NCI-H128 (cell line): ENCODE results near the gene SERPINE3.

Experiments
- DNase-seq: peaks from one replicate; lab custom pipeline; 2025; ENCODE audit not compliant: unreplicated experiment; lab: John Stamatoyannopoulos, UW

Gene SERPINE3

DNA sequence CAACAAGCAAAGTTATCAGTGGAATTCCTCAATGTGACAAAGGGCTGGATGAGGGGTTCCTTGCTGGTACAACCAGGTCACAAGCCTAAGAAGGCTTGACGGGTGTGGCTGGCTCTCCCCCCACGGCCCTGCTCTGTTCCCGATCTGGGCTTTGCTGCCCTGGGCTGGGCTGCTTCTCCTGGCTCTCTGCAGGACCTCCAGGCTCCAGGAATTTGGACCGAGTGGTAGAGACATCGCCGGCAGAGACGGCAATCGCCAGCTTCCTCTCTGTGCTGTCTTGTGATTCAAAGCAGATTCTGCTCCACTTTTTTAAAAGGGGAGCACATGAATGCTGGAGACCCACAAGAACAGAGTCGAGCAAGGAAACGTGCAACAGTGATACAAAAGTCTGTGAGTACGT lies at the start of gene SERPINE3:
Gene SERPINE3, plus strand, starts transcription at position 338 of the 400 bp plus-strand sequence. CDS start 1,401 bp downstream, outside the sequence.
- no peak for DNase-seq

DNA sequence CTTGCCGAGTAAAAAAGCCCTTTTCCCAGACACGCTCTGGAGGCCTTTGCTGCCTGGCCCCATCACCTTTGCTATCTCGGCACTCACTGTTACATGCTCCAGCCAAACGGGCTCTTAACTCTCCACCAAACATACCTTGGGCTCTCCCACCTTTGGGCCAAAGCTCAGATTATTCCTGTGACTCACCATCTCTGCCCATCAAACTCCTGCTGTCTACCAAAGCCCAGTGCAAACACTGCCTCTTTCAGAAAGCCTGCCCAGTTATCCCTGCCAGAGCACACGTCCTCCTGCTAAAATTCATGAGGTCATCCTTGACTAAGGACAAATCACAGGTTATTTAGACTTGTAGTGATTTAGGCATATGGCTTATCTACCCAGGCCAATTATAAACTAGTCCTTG lies 48.1 kb upstream of the SERPINE3 start:
- DNase-seq: no peak

DNA sequence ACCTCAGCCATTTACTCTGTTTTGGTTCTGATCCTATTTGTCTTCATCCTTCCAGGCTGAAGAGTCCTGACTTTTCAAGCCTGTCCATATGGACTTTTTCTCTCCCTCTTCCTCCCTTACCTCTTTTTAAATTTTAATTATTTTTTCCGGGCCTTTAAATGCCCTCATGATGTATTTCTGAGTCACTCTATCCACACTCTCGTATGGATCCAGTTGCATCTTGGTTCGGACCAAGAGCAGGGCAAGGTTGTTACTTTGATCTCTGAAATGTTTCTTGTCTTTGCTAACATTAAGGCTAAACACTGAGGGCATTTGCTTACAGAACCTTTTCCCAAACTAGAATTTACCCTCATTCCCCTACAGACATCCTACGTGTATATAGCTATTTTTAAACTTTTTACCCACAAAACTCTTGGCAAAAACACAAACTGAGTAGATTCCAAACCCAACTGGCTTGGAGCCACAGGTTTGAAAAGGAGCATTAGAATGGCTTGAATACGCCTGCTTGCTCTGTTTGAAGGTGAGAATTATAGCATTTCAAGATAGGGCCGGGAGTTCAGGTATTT lies 47.4 kb upstream of the SERPINE3 start:
- DNase-seq: no peak

DNA sequence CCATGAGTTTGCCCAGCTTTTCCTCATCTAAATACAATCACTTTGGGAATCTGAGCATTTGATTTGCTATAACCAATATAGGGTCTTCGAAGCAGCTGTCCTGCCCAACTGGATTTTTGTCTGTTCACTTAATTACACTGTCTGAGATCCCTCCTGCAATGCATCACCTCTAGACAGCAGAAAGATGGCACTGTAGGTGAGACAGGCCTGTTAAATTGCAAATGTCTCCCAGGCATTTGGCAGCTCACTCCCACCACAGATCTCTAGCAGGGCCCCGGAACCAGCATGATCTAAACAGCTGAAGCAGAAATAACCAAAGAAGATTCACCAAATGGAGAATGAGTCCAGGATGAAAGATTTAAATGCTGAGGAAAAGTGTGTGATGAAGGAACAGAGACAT lies 41.9 kb upstream of the SERPINE3 start:
- DNase-seq: no peak

DNA sequence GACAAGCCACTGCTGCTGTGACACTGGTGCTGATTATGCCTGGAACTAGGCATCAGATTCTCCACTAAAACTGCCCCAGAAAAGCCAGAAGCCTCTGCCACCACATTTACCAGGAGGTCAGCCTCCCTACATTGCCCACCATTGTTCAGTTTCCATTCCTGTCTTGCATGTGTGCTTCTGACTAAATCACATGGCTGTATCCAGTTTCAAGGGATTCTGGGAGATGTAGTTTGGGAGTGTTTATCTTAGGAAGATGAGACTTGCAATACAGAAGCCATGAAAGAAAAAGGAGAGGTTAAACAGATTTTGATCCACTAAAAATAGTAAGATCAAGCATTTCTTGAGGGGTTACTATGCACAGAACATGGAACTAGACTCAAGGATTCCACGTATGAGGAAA lies 40.7 kb upstream of the SERPINE3 start:
- DNase-seq: no peak

DNA sequence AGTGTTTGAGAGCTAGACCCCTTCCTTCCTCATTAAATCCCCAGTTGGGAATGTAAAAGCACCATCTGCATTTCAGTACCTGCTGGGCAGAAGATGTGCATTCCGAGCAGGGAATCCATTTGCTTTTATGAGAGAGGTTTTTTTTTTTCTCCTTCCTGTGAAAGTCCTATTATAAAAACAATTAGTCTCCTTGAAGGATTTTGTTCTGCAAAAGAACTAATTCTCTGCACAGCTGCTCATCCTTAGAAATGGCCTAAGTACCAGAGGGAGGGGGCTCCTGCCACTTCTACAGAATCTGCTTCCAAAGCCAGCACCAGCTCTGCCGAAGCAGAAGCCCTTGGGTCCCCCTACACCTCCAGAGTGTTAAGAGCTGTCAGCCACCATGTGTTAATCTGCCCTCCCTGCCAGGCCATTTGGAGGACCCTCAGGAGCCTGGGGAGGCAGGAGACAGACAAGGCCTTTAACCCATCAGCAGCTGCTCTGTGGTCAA lies 36.4 kb upstream of the SERPINE3 start:
- no peak for DNase-seq

DNA sequence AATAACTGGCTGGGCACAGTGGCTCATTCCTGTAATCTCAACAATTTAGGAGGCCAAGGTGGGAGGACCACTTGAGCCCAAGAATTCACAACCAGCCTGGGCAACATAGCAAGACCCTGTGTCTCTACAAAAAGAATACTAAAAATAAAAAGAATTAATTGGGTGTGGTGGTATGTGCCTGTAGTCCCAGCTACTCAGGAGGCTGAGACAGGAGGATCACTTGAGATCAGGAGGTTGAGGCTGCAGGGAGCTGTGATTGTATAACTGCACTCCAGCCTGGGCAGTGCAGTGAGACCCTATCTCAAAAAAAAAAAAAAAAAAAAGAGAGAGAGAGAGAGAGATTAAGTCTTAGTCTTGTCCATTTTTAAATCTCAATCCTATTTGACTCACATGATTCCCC lies 35.6 kb upstream of the SERPINE3 start:
- DNase-seq: no peak

DNA sequence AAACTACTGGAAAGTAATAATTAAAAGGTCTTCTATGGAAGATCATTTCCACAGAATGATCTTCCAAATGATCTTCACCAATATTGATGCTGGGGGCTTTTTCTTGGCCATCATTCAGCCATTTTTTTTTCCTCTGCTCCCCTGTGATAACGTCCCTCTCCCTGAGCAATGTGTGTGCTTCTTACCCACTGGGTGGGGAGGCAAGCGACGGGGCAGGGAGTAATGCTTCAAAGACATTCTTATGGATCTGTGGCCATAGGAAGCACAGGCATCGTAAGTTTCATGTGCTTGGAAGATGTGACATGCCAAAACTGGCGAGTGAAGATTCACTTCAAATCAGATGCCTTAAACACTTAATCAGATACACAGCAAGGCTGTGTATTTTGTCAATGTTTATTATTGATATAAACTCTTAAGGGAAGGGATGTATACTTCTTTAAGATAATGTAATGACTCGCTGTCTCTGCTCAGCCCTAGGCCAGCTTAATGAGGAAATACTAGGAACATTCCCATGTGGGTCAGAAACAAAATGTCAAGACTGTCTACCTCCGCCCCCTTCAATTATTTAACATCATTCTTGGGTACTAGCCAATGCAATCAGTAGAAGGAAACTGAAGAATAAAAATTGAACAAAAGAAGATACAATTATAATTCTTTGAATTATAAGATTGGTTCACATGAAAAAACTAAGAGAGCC lies 34.1 kb upstream of the SERPINE3 start:
- no peak for DNase-seq

DNA sequence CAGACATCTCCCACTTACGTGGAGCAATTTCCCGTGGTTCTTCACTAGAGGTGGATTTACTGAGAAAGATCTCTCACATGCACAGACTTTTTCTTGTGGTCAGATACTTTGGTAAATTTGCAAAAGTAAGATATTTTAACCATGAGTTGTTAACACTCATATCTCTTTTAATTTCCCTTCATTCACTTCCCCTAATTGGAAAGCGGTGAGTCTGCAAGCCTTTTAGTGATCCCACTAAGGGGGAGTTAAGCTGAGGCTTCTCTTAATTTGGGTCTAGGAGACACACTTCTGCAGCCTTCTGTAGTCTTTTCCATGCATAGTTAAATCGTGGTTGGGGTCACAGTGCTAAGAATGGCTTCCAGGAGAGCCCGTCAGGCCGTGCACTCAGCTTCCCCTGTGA lies 30.7 kb upstream of the SERPINE3 start:
- no peak for DNase-seq

DNA sequence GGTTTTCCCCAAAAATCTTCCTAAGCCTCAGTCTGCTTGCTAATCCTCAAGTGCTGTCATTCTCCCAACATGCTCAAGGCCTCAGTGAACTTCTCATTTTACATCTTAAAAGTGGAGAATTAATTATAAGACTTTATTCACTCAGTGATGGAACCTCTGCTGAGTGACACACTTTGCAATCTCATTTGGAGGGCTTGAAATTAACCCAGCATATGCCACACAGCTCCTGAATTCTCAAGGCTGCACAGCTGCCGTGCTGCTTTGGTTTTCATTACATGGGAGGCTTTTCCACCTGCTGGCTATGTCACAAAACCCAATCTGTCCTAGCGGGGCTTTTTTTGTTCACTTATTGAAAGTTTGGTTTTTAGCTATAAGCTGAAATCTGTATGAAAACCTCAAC lies 28.3 kb upstream of the SERPINE3 start:
- DNase-seq: no peak

DNA sequence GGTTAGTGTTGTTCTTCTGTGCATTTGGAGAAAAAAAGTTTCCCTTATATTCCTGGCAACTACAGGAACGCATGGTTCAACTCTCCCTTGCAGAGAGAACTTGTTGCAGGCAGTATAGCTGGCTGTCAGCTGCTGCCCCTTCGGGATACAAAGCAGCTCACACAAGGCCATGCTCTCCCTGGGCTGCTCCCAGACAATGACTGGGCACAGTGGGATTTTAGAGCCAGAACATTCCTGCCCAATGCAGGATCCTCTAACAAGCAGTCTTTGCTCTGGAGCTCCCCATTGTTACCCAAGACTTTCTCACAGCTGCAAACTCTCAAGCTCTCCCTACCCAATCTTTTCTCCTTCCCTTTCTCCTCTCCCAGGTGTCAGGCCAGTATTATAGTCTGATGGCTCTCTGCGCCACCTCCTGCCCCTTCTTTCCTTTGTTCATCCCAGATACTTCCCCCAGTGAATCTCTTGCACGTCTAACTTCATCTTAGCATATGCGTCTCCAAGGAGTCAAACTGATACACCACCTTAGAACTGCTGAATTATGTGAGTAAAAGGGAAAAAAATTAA lies 27.5 kb upstream of the SERPINE3 start:
- no peak for DNase-seq

DNA sequence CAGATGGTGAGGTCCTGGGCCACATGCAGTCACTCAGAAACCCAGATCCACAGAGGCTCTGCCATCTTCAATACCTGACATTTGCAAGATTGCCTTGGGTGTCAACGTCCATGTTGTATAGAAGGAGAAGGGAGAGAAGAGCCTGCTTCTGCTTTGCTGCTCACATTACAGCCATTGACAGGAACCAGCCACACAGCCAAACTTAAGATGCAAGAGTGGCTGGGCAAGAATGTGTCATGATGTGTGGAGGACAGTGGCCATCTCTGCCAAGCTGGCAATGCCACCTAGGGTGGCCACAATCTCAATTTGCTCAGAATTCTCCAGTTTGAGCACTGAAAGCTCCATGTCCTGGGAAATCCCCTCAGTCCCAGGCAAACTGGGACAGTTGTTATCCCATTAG lies 25.9 kb upstream of the SERPINE3 start:
- DNase-seq: no peak

DNA sequence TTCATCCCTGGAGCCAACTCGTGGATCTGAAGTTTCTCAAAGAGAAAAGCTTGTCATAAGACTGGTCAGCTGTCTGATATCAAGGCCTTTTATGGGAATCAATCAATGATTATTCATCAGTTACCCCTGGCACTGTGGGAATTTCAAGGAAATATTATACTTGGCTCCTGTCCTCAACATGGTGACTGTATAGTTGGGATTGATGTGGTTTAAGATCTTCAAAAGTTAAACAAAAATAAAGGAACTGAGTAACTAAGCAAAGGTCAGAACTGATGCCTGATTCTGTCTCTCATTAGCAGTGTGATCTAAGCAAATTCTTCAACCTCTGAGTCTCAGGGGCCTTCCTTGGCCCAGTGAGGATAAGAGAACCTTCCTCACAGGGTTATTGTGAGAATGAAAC lies 22.2 kb upstream of the SERPINE3 start:
- DNase-seq: no peak

DNA sequence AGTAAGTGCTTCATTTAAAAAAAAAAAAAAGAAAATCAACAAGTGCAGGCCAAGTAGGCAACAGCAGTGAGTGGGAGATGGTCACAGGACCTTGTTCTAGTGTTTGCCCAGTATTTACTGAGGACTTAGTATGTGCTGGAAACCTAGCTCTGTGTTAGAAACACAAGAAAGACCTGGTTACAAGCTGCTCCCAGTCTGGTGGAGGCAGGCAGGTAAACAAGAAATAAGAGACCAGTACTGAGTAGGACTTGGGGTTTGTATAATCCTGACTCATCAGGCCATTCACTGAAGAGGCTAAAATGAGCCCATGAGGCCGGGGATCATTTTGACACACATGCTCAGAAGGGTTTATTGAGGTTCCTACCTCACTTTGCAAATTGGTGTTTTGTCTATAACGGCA lies 21.5 kb upstream of the SERPINE3 start:
- no peak for DNase-seq

DNA sequence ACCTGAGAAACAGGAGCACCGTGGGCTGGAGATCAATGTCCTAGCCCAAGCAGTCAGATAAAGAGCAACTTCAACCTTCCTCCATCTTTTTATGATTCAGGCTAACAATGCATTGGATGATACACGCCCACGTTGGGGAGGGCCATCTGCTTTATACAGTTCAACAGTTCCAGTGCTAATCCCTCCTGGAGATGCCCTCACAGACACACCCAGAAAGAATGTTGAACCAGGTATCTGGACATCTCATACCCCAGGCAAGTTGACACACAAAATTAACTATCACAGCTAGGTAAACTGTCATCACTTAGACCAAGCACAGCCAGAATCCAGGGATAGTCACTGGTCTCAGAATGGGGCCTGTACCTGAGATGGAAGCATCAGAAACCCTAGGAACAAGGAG lies 20.6 kb upstream of the SERPINE3 start:
- DNase-seq: no peak

DNA sequence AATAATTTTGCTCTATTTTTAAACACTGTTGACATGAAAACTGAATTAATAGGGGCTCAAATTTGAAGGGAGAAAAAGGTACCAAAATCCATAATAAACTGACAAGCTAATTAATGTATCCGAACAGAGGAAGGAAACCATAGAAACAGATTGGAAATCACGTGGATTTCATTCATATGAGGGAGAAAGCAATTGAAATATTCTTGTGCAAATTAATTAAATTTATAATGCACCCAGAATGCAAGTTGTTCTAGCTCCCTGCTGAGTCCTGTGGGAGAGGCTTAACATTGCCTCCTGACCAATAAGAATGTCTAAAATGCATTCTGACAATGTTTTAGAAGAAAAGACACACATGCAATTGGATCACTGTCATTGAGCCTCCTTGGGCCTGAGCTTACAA lies 17.7 kb upstream of the SERPINE3 start:
- DNase-seq: no peak

DNA sequence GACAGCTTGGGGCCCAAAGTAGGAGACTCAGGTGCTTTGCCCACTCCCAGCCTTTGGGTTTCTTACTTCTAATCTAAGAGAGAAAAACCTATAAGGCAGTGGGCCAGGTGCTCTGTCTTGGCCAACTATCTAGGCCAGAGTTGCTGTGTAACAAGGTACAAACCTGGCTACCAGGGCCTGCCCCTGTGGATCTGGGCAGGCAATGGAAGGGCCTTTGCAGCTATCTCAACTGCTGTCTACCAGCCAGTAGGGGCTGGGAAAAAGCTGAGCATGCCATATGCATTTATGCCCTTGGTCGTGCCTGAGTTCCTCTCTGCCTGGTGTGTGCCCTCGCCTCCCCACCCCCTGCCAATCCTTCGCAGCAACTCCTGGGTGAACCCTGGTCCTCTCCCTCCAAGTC lies 16.7 kb upstream of the SERPINE3 start:
- no peak for DNase-seq

DNA sequence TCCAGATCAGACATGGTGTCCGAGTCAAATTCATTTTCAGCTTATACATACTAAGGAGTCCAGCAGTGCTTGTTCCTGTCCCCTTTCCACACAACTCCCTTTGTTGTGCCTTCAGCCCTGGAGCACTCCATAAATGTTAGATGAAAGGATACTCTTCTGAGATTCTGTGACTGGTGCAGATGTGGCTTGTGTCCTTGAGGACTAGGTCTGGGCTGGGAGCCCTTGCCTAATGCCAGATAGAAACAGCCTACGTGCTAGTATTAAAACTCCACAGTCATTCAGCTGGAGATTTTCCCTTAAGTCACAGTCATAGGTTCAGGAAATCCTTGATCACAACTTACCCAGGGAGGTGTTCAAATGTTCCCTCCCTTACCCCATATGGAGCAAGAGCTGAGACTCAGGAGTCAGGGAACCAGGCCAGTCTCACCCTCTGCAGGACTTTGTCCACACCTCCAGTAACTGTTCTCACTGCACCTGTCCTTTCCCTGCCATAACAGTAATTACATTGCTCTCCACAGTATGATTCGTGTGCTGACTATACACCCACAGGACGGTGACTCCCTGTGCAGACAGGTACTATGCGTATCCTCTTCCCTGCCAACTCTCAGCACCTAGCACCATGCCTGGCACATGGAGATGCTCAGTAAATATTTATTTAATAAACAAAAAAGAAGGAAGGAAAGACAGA lies 15.5 kb upstream of the SERPINE3 start:
- no peak for DNase-seq

DNA sequence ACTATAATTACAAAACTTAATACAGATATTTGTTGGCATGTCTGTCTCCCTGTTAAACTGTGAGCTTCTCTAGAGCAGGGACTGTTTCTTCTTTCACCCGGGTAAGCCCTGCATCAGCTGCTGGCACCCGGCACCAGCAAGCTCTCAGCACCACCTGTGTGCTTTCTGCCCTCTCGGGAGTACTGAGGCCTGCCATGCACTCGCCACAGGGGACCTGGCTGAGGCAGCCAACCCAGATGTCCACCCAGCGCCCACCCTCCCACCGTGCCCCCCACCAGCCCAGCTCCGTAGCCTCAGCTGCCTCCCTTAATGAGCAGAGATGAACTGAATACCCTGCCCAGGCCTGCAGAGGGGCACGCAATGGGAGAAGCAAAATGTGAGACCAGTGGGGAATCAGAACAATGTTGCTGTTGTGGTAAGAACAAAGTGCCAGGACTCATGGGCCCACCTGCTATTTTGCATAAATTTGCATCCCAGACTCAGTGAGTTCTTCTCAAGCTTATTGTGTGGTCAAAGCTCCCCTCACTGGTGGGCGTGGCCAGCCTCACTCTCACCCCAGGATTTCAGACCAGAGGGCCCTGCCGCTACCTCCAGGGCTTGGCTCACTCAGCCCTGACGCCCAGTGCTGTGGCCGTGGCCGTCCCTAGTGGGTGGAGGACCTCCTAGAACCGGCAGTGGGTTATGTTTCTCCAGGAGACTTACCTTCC lies 14.6 kb upstream of the SERPINE3 start:
- DNase-seq: no peak

DNA sequence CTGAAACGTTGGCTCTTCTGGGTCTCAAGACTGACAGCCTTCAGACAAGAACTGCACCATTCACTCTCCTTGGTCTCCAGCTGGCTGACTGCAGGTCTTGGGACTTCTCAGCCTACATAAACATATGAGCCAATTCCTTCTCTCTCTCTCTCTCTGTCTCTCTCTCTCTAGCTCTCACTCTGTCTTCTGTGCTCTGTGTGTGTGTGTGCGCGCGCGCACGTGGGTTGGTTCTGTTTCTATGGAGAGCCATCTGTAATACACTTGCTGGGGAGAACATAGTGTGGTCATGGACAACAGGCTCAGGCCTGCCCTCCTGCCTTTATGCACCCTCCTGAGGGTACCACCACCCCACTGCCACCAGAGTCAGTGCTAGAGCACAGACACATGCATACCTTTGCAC lies 13.7 kb upstream of the SERPINE3 start:
- no peak for DNase-seq

DNA sequence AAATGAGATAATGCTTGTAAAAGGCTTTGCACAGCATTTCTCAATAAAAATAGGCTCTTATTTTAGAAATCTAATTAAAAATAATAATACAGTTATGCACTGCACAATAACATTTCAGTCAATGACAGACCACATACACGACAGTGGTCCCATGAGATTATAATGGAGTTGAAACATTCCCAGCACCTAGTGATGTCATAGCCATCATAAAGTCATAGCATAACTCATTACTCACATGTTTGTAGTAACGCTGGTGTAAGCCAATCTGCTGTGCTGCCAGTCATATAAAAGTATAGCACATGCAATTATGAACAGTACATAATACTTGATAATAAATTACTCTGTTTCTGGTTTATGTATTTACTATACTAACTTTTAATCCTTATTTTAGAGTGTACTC lies 12.7 kb upstream of the SERPINE3 start:
- no peak for DNase-seq
